A172 (cell line): ENCODE data around the gene FCER1G. TPM values are rescaled to one million over a fixed set of nuclear protein-coding genes. Genes with fewer than 3 reads are reported as not detected.

ENCODE experiments used
- DNase-seq: peaks from one replicate; pipeline ENCODE4 v3.0.0-alpha.2; 2015; ENCODE audit warnings: low spot score
- total RNA-seq: library from RNA; depleted of rRNA; stranded (reverse); fragments of >200 nt; shearing (Covaris generic); gene quantifications from 2 replicates; pipeline ENCODE4 v1.2.3, GENCODE V29; 2014; rRNA removed

The FCER1G gene
- total RNA-seq, result not detected in 2 replicates

DNA sequence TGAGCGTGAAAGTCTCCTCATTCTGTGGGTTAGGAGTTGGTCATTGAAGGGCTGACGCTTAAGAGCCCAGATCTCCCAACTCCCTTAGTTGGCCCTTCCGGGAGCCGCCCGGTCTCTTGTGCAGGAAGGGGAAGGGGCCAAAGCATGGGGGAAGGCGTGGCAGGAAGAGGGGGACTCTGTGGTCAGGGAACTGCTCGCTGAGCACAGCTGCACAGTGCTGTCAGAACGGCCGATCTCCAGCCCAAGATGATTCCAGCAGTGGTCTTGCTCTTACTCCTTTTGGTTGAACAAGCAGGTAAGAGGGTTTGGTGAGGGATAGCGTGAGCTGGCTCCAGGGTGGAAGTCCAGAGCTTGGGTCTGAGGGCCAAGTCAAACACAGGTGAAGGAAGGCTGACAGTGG lies at the start of gene FCER1G:
Gene FCER1G (plus strand): TSS at position 220 of the 400 bp plus-strand sequence. CDS start 27 bp downstream, at position 247.
- no peak for DNase-seq

DNA sequence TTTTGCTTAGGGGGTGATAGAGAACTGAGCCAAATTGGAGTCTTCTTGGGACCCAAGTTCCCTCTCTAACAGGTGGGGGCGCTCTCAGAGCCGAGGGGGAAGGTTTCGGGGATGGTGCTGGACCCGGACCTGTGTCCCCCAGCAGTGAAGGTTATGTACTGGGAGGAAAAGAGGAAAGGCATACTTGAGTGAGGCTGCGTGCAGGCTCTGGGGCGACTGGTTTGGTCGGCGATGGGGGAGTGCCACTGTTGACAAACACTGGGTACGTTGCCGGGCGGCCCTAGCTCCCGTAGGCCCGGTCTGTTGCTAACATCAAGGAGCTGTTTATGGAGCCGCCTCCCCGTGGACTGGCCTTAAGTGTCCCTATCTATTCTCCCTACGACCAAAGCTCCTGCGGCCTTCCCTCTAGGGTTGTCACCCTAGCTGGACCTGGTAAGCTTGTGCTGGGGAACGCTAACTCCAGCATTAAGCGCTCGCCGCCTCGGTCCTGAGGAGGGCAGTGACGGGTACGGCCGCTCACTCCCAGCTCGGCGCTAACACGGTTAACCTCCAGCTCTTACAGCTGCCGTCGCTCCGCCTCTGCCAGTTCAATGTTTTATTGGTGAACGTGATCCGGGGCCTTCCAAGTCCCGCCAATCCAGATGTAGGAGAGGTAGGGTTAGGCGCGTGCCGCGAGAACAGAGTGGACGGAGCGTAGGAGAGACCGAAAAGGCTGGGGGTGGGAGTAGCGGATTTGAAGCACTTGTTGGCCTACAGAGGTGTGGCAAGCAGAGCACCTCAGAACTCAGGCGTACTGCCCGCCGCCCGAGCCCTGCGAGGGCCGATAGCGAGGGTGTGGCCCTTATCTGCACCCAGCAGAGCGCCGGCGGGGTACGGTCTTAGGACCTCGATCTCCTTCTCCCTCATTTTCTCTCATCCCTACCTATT lies 49.1 kb upstream of the FCER1G start, which contains the start of gene PPOX:
Gene PPOX (plus strand): TSS at position 685 of the 927 bp plus-strand sequence. CDS start 422 bp downstream, outside the sequence.
- DNase-seq, result peak; percentile 99

DNA sequence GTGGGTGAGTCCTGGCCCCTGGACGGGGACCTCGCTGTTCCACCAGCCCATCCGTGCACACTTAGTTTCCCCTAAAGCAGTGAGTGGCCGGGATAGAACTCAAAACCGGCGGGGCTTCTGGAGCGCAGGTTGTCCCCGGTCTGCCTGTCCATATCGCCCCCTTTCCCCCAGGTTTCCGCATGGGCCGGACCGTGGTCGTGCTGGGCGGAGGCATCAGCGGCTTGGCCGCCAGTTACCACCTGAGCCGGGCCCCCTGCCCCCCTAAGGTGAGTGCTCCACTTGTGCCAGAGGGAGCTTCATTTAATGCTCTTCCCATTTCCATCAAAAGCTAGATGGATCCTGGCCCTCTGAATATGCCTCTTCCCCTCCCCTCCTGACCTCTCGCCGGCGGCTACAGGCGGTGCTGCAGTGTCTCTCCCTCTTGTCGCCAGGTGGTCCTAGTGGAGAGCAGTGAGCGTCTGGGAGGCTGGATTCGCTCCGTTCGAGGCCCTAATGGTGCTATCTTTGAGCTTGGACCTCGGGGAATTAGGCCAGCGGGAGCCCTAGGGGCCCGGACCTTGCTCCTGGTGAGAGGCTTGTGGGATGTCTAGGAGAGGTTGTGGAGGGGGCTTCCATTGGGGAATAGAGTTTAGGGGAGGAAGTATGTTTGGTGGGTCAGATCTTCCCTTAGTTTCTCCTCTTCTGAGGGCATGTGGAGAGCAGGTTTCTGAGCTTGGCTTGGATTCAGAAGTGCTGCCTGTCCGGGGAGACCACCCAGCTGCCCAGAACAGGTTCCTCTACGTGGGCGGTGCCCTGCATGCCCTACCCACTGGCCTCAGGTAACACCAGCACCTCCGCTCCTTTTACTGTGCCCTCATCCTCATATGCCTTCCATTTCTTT lies 48.2 kb upstream of the FCER1G start:
- DNase-seq, result peak; percentile 22

DNA sequence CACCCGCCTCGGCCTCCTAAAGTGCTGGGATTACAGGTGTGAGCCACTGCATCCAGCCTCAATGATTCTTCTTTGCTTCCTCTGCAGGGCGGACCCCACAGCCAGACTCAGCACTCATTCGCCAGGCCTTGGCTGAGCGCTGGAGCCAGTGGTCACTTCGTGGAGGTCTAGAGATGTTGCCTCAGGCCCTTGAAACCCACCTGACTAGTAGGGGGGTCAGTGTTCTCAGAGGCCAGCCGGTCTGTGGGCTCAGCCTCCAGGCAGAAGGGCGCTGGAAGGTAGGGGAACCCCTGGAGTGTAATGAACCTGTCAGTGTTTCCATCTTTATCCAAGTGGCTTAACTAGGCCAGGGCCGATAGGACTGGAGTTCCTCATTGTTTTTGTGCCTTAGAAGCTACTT lies 46.2 kb upstream of the FCER1G start:
- DNase-seq, result no peak

DNA sequence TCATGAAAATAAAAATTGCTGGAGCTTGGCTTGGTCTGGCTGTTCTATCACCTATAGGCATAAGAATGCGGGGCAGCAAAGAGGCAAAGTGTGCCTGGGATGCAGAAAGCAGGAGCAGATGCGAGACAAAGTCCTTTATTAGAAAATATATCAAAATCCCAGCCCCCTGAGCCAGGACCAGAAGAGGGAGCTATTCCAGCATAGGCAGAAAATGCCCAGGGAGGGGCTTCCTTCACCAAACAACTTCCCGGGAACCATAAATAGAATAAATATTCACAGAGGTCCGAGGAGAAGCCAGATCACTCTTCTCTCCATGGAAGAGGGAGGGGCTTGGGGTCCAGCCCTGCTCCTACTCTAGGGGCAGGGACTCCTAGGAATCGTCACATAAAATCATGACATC lies 43.9 kb upstream of the FCER1G start:
- DNase-seq, result no peak

DNA sequence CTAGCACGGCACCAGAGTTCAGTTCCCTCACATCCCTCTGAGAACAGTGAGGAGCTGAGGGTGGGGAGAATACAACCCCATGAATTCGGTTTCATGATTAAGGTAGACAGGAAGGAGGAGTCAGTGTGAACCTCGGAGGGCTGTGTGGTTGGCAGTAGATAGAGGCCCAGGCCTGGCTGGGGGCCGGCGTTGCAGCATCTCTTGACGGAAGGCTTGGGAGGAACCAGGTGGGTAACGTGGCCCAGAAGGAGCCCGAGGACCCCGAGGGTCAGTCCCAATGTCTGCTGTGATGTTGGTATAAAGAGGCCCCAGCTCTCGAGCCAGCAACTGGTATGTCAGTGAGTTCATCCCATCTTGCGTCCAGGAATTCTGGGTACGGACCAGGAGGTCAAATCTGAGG lies 43.4 kb upstream of the FCER1G start:
- DNase-seq, result no peak

DNA sequence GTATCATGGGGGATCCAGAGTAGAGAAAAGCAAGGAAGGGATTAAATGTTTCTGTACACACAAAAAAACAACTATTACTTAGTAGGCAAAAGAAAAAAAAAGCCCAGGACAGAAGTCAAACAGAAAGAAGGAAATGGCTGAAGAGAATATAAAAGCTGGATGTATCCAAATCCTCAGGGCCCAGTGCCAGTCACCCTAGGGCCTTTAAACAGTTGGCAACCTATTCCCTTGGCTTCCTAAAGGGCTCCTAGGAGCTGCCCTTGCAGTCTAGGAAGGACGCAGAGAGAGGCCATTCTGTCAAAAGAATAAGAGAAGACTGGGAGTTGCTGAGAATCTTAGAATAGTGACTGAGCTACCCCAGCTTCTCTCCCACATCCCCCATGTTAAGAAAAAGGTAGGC lies 42.7 kb upstream of the FCER1G start:
- DNase-seq, result no peak

DNA sequence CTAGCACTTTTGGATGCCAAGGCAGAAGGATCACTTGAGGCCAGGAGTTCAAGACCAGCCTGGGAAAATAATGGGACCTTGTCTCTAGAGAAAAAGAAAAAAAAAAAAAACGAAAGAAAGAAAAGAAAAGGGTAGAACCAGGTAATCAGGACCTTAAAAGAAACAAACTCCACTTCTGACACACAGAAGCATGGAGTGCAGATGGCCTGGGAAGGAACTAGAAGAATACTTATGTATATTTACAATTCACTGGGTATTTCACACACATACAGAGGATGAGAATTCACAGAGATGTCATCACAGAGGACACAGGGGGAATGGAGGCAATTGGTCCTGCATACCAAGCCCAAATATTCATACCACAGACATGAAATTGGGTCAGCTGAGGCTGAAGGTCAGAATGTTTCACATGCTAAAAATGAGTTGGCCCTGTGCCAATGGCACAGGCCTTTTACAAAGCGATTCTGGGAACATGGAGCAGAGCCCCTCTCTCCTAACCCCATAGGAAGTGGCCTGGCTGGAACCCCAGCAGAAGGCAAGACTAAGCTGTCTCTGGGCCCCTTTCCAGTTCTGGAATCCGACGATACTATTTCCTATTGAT lies 42.2 kb upstream of the FCER1G start:
- no peak for DNase-seq

DNA sequence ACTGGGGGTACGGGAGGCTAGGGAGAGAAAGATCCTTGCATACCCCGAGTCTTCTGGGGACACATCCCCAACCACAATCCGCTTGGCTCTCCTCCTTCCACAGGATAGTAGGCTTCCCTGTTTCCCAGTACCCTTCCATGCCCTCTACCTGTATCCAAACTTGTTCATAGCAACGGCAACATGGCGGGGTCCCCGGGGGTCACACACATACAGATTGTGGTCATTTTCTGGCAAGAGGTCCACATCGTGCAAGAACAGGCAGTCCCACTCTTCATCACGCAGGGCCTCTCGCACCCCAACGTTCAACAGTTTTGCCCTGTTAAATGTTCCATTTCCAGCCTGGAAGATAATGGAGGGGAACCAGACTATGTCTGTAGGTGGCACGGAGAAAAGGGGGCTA lies 41.4 kb upstream of the FCER1G start:
- no peak for DNase-seq

DNA sequence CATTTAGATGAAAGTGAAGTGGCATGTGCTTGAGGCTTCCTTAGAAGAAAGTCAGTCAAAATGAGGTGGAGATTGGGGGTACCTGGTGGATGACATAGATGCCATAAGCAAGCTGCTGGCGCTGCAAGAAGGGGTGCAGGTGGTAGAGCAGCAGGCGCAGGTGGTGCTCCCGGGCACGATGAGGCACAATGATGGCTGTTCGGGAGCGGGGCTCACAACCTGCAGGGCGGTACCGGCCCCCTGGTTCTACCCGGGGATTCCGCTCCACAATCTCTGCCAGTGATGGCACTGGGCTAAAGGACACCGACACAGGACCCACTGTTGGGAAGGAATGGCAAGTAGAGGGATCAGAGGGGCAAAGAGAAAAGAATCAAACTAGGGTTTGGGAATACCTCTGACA lies 40.2 kb upstream of the FCER1G start:
- DNase-seq, result no peak

DNA sequence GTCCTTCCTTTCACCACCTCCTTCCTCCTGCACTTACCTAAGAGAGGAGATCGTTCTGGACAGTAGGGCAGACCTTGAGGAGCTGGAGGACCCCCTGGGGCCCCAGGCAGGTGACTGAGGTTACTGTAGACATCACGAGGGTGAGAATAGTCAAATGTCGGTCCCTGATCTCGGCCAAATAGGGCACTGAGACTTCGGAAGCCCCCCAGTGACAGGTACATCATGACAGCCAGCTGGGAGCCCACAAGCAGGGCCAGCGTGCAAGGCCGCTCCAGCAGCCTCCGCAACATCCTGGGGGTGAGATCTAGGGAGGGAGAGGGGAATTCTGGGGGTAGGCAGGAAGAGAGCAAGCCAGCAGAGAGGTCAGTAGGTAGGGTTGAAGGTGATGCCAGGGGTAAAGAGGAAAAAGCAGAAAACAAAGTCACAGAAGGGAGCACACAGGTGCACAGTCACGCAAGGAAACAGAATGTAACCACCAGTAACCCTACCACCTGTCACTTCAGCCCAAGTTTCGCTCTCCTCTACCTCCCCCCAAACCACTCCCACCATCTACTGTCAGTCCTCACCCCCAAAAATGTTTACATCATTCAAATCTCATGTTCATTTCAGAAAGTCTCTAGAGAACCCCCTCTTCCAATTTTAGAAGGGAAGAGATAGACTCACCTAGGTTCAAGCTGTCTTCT lies 39.2 kb upstream of the FCER1G start:
- no peak for DNase-seq

DNA sequence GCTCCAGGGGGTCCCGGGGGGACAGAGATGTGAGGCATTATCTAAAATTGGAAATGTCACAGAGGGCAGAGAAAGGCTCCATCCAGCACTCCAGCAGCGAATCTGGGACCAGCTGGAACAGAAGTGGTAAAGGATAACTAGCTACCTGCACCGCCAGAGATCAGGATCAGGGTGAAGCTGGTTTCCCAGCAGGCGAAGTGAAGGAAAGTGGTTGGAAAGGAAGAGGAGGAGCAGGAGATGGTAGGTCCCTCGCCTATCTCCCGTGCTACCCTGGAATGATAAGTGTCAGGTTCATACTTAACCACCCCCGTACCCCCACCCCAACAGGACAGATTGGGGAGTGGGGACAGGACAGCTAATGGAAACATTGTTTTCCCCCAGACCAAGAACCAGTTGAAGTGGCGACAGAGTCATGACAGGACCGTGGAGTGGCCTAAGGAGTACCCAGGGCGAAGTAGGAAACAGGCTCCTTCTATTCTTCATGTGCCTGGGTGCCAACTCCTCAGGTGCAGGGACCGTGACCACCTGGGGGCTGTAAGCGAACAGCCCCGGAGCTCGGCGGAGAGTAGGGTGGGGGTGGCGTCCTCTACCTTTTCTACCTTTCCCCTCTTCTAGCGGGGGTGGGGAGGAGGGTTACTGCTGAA lies 38.5 kb upstream of the FCER1G start:
- DNase-seq, result no peak

DNA sequence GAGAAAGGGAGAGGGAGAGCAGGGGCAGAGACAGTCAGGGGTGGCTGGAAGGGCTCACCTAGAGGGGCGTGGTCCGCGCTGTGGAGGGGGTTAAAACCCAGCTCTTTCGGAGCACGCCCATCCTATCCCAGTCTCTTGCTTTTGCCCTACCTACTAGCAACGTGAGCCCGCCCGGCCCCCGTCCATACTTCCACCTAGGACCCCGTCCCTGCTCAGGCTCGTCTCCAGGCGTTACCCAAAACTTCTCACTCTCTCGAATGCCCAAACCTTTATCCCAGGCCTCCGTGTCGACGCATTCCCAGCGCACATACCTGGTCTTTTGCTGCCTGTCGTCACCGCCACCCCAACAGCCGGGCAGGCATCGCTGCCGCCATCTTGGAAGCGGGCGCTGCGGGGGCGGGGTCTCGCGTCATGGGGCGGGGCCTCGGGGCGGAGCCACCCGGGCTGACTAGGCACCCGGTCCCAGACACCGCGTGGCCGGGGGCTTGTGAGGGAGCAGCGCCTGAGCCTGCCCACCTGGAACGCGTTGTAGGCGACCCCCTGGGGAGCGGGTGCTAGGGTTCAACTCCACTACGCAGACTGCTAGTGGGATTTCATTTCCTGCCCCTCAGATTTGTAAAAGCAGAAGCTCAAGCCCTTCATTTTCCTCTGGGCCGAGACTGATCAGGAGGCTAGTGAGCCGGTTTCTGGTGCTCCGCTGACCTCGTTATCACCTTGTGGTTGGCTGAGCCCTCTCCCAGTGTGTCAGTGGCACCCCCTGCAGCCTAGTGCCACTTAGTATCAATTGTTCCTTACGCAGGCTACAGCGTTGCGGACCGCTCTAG lies 37.8 kb upstream of the FCER1G start, which contains the start of gene B4GALT3:
Gene B4GALT3 (minus strand): TSS at position 396 of the 824 bp plus-strand sequence. CDS start 1,447 bp downstream, outside the sequence.
- DNase-seq, result peak; percentile 77

DNA sequence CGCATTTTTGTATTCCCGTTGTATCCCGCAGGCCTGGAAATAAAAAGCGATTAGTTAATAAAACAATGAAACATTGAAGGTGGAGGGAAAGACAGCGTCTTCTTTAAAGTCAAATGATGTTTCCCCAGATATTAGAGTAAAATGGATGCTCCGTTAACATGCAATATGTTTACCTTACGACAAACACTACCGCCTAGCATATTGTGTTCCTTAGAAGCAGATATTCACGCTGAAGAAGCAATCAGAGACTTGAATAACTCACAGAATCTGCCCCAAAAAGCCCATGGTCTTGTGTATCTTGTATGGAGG lies 37.2 kb upstream of the FCER1G start:
- no peak for DNase-seq

DNA sequence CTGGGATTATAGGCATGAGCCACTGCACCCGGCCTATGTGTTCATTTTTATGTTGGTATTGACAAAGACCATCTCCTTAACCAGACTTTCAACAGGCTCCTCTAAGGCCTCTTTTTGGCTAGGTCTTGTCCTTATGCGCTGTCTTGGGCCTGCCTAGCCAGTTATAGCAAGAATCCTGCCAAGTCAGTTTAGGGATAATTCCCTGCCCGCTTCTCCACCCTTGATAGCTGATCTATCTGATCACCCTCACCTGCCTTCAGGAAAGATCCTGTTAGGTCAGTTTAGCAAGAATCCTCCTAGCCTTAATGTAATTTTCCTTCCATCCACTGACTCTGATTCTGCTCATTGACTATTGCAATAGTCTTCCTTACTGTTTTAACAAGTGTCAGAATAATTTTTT lies 35.4 kb upstream of the FCER1G start:
- no peak for DNase-seq

DNA sequence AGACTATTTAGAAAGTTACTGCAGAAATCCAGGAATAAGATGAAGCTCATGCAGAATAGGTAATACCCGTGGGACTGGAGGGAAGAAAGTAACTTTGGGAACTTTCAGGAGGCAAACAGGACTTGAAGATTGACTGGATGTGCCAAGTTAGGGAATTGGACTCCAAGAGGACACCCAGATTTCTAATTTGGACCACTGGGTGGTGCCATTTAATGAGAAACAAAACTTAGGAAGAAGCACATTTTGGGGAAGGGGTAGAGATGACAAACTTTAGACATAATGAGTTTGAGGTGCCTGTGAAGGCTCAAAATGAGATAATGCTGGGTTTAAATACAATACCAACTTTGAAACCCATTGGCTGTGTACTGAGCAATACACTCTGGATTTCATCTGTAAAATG lies 34.5 kb upstream of the FCER1G start:
- DNase-seq, result peak; percentile 32

DNA sequence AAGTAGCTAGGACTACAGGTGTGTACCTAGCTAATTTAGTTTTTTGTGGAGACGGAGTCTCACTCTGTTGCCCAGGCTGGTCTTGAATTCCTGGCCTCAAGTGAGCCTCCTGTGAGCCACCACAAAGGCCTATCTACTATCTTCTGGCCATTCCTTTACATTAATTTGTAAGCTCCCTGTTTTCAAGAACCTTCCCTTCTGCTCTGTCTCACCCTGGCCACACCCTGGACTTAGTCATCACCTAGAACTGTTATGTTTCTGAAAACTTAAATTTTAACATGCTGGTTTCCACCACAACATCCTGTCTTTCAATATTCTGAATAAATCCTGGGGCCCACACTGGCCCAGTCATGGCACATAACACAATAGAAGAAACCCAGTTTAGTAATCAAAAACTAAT lies 32.9 kb upstream of the FCER1G start:
- DNase-seq, result peak; percentile 84

DNA sequence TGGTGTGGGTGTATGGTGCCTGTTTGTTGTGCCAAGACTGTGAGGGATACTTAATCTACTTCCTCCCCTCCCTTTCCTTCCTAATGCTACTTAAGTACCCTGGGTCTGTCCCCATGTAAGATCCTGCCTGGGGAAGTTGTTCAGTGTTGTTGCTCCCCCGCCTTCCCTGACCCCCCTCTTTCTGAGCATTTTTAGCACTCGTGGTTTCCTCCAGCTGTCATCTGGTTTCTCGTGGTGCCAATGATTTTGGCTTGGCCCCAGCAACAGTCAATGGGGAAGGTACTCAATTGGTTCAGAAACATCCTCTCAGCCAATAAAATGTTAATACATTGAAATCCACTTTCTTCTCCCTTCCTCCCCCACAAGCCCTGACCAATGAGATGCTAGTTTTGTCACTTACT lies 29.8 kb upstream of the FCER1G start:
- DNase-seq, result peak; percentile 47

DNA sequence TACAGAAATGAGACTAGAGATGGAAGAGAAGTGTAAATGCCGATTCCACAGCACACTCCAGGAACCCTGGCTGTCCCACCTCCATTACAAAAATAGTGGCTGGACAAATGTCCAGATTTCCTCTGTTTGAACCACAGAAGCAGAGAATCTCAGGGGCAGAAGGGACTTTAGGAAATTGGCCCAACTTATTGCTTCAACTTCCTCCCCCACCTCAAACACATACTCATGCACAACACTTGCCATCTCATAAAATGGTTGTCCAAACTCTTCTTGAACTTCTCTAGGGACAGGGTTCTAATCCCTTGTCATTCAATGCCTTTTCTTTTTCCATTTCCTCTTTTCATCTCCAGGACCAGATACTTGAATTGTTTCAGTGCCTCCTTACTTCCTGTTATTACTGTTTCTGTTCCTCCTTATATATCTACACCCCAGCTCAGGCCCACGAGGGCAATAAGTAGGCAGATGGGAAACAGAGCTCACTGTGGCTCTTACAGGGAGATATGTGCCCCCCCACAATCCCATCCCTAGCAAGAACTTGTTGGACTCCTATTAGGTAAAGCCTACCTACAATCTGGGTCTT lies 29.3 kb upstream of the FCER1G start:
- no peak for DNase-seq

DNA sequence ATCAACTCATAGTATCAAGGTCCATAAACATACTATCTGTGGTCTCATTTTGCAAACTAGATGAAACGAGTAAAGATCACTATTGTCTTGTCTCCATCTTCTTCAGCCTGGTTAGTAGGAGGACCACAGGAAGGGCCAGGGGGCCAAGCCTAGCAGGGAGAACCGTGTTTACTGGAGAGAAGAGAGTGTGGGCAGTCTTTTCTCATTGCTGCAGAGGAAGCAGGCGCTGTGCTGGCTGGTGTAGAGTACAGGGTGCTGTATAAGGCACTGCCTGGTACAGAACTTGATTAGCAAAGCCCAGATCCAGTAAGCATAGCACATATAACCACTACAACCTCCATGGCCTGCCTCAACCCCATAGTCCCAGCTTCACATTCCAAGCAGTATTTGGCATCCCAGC lies 27.8 kb upstream of the FCER1G start:
- DNase-seq, result no peak
